HG02840 (cell line): ENCODE results near the gene MRPL53.
"Not testable (repeated sequence)": the region's sequence is repeated elsewhere in the genome, so short reads cannot be mapped to it uniquely, and the experiment has no call there.

Experiments
- ATAC-seq: cut with Tn5 transposase; IDR thresholded peaks from one replicate; pipeline ENCODE4 v1.9.1; 2021; ENCODE audit warnings: mild to moderate bottlenecking, moderate library complexity, moderate number of reproducible peaks; ENCODE audit not compliant: unreplicated experiment, low FRiP score

The MRPL53 gene

DNA sequence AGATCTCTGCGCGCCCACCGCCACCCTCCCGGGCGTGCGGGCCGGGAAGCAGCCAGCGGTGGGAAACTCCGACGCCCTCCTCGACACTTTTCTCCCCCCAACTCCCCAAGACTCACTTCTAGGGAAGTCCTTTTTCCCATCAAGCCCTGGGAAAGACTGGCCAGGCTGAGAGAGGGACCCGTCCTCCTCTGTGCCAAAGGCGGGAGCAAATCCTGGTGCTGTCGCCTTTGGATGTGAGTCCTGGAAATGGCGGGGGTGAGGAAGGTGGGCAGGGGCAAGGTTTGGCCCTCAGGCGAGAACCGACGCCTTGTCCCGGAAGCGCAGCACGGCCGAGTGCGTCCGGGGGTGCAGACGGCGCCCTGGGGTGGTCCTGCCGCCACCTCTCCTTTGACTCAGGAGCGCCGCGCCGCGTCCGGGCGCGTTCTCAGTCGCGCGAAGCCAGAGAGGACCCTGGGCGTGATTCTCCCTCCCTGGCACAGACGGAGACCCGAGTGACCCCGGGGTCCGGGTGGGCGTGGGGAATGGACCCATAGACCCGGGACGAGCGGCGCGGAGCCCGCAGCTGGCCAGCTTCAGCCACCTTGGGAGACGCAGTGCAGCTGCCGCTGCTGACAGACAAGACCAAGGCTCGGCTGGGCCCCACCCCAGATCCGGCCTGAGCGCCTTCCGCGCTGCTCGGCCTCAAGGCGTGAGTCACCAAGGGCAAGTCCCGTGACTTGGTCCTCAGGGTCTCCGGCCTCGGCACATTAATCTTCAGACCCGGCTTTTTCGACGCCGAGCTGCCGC lies 30.4 kb upstream of the MRPL53 start:
- ATAC-seq = no peak

DNA sequence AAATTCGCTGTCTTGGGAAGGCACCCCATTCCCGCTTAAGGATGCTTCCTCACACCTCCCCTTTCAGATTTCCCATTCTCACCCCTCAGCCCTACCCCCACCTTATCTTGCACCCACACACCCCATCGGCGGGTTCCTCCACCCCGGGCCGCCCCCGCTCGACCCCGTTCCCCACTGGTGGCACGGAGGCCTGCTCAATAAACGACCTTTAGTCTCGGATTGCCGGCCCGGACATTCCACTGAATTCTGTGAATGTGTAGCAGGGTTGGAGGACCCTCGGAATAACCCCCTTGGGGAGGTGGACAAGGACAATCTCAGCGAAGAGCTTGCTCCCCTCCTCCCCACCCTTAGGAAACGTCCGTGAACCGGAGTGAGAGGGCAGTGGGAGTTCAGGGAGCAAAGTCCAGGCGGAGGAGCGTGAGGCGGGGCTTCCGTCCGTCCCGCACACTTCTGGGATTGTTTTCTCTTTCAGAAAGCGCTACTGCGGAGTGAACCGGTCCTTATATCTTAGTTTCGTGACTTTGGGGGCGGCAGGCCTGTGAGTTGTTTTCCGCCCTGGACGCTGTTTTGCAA lies 29.8 kb upstream of the MRPL53 start:
- no peak for ATAC-seq

GRCh38 chr2:74501335-74502071 lies 29.0 kb upstream of the MRPL53 start:
- ATAC-seq = no peak

DNA sequence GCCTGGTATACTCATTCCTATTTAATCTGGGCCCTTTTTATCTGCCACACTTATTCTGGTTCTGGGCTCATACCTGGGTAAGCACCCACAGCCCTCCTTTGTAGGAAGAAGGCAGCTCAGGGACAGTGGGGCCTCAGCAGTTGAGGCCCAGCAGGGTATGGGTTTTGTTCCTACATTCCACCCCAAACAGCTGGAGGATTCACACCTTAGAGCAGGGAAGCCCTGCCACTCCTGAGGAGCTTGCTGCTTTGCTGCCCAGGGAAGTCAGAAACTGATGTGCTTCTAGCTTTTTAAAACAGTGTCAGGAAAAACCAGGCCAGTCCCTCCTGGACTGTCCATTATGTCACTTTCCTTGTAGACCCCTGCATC lies 28.1 kb upstream of the MRPL53 start:
- no peak for ATAC-seq

GRCh38 chr2:74499940-74500577 lies 27.6 kb upstream of the MRPL53 start:
- no peak for ATAC-seq

DNA sequence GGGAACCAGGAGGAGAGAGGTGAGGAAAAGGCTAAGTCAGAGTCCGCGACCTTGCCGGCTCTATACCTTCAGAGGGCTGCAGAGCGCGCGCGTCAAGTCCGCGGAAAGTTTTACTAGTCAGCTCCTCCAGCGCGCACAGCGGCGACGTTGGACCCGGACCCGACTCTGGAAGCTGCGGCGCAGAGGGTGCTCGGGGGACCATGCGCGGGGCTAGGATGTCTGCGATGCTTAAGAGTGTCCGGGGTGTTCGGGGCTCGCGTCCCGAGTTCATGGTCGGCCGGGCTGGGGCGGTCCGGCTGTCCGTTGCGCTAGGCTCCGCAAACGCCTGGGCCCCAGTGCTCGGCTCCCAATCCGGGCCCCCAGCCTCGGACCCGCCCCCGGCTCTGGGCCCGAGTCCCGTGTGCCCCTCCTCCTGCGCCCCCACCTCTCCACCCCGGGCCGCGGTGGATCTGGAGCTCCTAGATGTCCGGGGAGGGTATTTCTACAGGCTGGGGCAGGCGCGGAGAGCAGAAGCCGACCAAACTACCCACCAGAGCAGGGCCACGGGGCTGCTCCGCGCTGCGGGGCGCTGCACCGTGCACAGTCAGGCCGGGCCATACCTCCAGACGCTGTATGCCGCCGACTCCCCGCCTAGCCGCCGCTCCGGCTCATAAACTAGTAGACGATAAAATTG lies 26.9 kb upstream of the MRPL53 start, which contains the start of gene LBX2:
LBX2 (minus strand) TSS at position 337 of the 673 bp plus-strand sequence; CDS start at position 271, 66 bp downstream.
- ATAC-seq = no peak

- ATAC-seq = no peak
Observed at GRCh38 chr2:74498500-74499266, 26.2 kb upstream of the MRPL53 start.

- ATAC-seq = no peak
Observed at GRCh38 chr2:74497777-74498499, 25.5 kb upstream of the MRPL53 start.

DNA sequence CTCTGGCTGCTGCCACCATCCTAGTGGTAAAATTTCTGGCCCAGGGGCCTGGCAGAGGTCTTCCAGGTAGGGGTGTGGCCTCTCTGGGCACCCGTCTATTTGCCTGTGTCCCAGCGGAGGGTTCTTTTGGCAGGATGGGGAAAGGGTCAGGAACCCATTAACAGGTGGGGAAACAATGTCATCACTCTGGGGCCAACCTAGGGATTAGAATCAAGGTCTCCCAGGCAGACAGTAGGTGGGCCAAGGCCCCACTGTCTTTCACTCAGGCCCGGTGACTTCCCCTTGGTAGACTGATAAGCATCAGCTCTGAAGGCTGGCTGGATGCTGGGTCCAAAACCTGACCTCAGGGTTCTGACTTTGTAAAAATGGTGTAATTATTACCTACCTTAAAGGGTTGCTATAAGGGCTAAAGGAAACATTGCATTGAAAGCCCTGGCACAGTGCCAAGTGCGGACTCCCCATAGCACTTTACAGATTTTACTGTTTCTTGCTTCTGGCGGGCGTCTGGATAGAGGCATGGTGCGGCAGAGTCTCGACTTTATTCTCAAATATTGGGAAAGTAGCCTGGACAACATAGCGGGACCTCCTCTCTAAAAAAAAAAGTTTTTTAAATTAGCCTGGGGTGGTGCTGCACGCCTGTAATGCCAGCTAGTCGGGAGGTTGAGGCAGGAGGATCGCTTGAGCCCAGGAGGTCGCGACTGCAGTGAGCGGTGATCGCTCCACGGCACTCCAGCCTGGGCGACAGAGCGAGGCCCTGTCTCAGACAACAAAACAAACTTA lies 24.7 kb upstream of the MRPL53 start:
- ATAC-seq = no peak

DNA sequence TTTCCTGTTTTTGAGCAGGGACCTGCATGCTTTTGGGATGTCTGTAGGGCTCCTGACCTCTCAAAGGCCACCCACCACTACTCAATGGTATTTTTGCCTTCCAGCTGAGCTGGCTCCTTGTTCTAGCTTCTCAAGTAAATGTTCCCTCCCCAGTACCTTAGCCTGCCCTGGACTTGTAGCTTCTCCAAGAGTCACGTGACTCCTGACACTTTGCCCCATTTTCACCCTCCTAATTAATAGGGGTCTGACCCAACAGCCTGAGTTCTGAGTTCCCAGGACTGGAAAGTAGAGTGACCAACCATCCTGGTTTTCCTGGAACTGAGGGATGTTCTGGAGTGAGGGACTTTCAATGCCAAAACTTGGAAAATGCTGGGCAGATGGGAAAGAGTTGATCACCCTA lies 23.0 kb upstream of the MRPL53 start:
- ATAC-seq = no peak

DNA sequence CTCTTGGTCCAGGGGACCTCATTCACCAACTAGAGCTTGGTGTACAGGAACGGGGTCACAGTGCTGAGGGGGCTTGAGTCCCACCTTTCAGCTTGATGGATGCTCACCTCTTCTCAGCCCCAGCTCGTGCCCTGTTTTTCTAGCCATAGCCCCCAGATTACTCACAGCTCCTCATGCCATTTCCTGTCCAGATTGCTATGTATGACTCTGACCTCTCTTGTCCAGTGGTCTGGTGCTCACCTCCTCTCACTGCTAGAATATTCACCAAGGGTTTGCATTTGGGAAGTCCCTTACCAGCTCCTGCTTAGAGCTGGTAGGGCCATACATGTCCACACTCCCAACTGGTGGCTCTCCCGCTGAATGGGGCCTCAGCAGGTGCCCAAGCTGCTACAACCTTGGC lies 21.1 kb upstream of the MRPL53 start:
- no peak for ATAC-seq

DNA sequence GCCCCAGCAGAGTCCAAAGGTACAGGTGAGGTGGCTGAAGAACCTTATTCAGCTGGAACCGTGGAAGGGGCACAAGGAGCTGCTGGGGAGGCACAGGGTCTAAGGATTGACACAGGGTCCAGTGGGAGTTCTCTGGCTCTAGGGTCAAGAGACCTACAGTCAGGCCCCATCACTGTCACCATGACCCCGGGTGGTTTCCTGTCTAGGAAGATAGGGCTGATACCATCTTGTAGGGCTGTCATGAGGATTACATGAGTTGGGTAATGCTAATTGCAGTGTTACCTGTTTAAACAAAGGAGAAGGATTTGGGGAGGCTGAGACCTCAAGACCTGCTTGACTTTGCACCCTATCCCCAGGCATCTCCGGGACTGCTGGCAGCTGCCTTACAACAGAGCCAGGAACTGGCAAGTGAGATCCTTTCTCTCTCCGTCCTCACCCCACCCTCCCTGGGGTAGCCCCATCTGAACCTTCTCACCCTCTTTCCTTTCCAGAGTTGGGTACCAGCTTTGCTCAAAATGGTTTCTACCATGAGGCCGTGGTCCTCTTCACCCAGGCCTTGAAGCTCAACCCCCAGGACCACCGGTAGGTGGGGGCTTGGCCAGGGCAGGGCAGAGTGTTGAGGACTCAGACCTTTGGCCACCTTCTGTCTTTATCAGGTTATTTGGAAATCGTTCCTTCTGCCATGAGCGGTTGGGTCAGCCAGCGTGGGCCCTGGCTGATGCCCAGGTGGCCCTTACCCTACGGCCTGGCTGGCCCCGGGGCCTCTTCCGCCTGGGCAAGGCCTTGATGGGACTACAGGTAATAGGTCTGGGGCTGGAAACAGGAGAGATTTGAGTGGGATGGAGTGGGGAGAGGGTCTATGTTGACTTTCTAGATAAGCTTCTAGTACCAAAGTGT lies 19.4 kb upstream of the MRPL53 start:
- ATAC-seq = no peak

GRCh38 chr2:74489906-74490305 lies 17.4 kb upstream of the MRPL53 start:
- ATAC-seq = no peak

DNA sequence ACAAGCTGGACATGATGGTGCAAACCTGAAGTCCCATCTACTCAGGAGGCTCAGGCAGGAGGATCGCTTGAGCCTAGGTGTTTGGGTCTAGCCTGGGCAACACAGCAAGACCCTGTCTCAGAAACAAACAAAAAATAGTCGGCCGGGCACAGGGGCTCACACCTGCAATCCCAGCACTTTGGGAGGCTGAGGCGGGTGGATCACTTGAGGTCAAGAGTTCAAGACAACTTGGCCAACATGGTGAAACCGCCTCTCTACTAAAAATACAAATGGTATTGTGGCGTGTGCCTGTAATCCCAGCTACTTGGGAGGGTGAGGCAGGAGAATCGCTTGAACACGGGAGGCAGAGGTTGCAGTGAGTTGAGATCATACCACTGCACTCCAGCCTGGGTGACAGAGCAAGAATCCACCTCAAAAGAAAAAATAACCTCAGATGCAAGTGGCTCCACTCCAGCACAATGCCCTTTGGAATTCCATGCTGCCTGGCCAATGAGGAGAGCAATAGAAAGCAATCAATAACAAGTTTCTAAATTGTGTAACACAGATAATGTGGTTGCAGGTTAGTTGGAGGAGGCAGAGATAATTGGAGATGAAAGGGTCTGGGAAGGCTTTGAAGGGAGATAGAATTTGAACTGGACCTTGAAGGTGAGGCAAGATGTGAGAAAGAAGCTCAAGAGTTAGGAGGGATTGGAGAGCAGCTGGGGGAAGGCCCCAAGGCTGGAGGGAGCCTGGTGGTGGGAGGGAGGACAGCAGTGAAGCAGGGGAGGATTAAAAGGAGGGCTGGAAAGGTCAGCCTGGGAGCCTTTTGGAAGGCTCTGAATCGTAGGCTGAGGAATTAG lies 16.4 kb upstream of the MRPL53 start:
- ATAC-seq = no peak

- ATAC-seq = no peak
Observed at GRCh38 chr2:74486141-74486540, 13.7 kb upstream of the MRPL53 start.

GRCh38 chr2:74483675-74484164 lies 11.2 kb upstream of the MRPL53 start:
- not testable (repeated sequence) for ATAC-seq
